ENCODE measurements around the gene ADAMTS7.
"Not testable (repeated sequence)": the region's sequence is repeated elsewhere in the genome, so short reads cannot be mapped to it uniquely, and the experiment has no call there.

Gene ADAMTS7

GRCh38 chr15:78782402-78782801 lies 28.9 kb downstream of the ADAMTS7 start:
- DNase-seq (ENCODE audit: low read depth): not testable (repeated sequence)

DNA sequence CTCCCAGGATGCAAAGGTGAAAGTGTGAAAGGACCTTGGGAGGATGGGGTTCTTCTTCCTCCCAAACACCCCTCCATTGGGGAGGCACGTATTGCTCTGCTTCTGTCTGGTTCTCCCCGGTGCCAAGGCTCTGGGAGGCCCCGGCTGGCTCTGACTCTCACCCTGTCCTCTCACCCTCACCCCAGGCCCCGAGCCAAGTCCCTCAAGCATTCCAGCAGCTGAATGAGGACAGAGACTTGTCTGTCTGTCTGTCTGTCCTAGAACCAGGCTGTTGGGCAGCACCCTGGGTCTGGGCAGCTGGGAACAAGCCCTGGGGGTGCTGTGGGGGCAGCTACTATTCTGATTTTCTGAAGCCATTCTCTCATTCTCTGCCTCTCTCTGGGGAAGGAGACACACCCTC lies 29.9 kb downstream of the ADAMTS7 start:
- not testable (repeated sequence) for DNase-seq (ENCODE audit: low read depth)

DNA sequence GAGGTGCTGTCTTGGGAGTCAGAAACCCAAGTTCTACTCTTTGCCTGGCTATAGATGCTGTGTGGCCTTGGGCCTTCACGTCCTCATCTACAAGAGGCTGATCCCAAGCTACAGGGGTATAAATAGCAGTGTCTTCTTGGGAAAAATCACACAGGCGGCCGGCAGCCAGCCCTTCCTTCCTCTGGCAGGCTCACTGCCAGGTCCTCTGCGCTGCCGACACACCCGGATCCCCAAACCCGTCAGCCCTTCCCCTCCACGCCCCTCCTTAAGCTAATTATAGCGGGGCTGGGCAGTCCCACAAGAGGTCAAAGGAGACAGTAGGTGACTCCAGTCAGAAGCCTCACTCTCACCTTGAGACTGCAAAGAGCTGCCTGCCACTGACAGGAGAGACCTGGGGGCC lies 31.3 kb downstream of the ADAMTS7 start:
- DNase-seq (ENCODE audit: low read depth): not testable (repeated sequence)

DNA sequence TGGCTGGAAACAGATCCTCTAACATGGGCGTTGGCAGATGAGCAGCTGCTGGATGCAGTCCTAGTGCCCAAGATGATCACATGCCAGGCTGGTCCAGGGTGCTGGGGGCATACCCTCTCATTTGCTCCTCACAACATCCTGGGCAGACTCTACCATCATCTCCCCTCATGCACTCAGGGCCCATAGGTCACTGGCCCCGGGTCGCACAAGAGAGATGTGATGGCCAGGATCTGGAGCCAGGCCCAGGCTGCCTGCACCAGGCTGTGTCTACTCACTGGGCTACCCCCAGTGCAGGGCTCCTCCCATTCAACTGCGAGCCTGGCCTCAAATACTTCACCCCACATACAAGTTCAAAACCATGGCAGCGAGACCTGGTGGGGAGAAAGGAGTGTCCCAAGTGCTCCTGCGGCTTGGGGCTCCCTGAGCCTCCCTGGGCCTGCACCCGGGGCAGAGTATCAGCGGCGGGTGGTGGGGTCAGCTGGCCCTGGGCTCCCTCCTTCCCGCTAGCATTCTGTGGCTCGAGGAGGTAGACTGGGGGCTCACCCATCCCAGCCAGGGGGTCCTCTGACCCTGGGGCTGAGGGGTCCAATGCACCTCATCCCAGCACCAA lies 32.0 kb downstream of the ADAMTS7 start:
- not testable (repeated sequence) for DNase-seq (ENCODE audit: low read depth)

- no peak for DNase-seq (ENCODE audit: low read depth)
Observed at GRCh38 chr15:78778422-78778821, 32.8 kb downstream of the ADAMTS7 start.

DNA sequence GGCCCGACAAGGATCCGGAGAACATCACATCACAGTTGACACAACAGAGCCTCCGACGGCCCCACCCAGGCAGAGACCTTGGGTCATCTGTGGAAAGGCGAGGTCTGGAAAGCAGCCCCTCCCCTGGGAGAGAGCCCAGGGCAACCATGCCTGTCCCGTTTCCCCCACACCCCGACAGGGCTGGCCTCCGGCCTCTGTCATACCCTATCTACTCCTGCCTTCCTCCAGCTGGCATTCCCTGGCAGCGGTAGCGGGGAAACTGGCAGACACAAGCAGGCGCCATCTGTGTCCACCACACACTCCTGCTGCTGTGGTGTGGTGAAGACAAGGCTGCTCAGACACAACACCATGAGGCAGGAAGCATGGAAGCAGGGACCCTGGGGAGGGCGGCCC lies 33.3 kb downstream of the ADAMTS7 start:
- not testable (repeated sequence) for DNase-seq (ENCODE audit: low read depth)

DNA sequence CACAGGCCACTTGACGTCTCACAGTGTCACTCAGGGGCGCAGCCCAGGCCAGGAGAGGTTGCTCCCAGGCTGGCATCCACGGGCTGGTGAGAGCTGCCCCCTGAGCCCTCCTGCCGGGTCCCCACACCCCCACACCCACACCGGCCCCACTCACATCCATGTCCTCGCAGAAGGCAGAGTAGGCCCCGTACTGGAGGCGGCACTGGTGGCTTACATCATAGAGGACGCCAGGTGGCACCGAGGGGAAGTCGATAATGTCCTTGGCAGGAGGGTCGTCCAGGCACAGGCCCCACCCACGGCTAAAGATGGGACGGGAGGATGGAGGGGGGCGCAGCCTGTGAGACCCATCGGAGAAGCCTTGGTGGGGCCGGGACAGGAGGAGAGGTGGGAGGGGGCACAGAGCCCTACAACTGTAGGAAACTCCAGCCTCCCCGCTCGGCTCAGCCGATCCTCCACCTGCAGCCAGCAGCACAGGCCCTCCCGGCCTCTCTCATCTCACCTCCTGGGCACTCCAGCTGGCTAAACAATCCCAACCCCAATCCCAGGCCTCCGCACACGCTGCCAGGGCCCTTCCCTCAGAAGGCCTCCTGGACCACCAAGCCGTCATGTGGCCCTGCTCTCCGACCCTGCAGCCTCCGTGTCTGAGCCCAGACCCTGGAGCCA lies 33.8 kb downstream of the ADAMTS7 start:
- not testable (repeated sequence) for DNase-seq (ENCODE audit: low read depth)

- not testable (repeated sequence) for DNase-seq (ENCODE audit: low read depth)
Observed at GRCh38 chr15:78776046-78776925, 35.0 kb downstream of the ADAMTS7 start.

DNA sequence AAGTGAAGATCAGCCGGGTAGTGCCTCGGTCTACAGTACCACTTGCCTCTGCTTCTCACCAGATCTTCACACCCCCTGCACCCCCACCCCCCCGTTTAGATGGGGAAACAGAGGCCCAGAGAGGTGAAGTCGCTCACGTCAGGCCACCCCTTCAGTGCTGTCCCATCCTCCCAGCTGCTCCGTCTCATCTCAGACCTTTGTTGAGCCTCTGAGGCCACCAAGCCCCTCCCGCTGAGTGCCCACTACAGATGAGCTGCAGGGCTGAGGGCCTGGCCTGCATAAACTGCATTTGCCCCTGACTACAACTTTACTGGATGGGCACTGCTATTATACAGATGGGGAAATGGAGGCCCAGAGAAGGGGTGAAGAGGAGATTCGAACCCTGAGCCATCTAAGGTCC lies 35.8 kb downstream of the ADAMTS7 start:
- no peak for DNase-seq (ENCODE audit: low read depth)

DNA sequence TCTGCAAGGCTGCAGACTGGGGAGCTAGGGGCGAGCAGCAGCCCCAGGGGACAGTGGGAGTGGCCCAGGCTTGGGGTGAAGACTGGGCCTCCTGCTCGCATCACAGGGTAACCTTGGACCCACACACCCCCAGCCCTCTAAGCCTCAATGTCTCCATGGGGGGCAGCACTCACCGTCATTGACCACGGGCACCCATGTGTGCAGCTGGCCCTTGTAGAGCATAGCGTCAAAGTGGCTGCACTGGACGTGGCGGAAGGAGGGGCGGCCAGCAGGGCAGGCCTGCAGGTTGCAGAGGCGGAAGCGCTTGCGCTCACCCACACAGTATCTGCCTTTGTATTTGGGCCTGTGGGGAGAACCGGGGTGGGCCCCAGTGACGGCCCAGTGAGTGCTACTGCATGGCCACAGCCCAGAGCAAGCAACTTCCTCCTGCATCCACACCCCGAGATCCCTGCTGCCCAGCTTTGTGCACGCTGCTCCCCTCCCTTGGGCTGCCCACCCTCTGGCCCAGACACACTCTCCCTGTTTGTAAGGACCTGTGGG lies 36.7 kb downstream of the ADAMTS7 start:
- not testable (repeated sequence) for DNase-seq (ENCODE audit: low read depth)

GRCh38 chr15:78773765-78774450 lies 37.4 kb downstream of the ADAMTS7 start:
- not testable (repeated sequence) for DNase-seq (ENCODE audit: low read depth)

GRCh38 chr15:78772738-78773137 lies 38.5 kb downstream of the ADAMTS7 start:
- DNase-seq (ENCODE audit: low read depth): no peak

DNA sequence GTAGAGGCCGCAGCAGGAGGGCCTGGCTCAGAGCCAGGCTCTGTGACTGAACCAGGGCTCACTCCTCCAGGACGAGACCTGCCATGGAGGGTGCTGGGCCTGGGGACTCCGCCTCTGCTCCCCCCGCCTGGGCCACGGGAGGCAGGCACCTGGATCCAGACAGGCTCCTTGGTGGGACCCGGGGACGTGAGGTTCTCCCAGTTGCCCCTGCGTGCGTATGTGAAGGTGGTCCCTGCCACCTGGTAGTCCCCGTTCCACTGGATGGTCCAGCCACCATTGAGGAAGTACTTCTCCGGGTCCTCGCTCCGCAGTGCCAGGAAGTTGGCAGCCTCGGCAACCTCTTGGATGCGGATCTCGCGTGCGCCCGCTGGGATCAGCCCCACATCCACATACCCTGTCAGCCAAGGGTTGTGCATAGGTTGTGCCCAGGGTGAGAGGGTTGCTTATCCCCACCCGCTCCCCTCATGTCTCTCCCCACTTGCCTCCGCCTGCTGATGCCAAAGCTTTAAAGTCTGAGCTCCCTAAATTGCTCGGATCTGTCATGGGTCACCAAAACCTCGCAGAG lies 39.7 kb downstream of the ADAMTS7 start:
- not testable (repeated sequence) for DNase-seq (ENCODE audit: low read depth)

DNA sequence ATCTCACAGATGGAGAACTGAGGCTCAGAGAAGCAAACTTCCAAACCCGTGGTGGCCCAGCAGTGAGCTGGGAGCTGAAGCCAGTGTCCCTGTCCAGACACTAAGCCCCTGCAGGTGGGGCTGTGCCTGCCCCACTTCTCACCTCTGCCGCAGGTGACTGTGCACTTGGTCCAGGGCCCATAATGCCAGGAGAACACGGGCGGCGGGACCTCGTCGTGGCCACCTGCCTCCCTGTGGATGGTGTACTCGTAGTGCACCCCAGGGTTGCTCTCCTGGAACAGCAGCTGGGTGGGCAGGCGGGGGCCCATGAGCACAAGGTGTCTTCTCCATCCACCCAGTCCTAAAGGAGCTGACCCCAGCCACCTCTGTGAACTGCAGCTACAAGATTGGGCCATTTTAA lies 40.2 kb downstream of the ADAMTS7 start:
- DNase-seq (ENCODE audit: low read depth): not testable (repeated sequence)

GRCh38 chr15:78769473-78770225 lies 41.6 kb downstream of the ADAMTS7 start:
- not testable (repeated sequence) for DNase-seq (ENCODE audit: low read depth)

- DNase-seq (ENCODE audit: low read depth): no peak
Observed at GRCh38 chr15:78768531-78769408, 42.5 kb downstream of the ADAMTS7 start.

- DNase-seq (ENCODE audit: low read depth): no peak
Observed at GRCh38 chr15:78768096-78768495, 43.2 kb downstream of the ADAMTS7 start.

DNA sequence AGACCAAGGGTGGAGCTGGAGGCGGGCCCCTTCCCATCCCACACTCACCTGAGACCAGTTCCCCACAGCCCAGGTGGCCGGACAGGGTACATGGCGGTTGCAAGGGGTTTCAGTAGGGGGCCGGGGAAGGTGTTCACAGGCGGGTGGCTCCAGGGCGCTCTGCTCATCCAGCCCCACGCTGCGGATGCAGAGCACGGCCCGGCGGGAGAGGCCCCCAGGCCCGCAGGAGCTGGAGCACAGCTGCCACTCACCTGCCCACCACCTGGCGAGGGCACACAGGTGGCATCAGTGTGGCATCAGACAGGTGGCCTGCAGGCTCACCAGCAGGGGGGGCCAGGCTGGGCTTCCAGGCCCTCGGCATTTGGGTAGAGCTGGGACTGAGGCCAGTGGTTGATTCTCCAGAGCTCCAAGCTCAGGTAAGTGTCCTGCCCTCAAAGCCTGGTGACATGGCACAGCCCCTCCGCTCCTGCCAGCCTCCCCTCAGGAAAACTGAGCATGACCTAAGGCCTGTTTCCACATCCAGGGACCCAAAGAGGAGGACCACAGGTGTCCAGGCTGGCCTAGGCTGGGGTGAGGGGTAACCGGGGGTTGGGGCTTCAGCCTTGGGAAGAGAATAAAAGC lies 43.8 kb downstream of the ADAMTS7 start:
- no peak for DNase-seq (ENCODE audit: low read depth)

DNA sequence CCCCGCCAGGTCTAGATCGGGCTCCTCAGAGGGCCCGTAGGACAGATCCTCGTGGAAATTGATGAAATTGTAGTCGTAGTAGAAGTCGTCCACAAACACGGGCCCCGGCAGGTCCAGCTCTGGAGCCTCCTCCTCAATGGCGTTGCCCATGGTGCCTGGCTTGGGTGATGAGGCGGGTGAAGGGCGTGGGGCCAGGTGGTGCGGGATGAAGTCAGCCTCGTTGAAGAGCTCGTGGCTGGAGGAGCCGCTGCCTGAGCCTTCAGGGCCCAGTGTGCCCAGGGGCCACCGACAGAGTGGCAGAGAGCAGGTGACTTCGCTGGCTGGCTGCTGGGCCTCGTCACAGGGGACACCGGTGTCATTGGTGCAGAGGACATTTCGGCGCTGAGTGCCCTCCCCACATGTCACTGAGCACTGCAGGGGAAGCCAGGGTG lies 44.6 kb downstream of the ADAMTS7 start:
- DNase-seq (ENCODE audit: low read depth): not testable (repeated sequence)
